Osteocyte (in vitro differentiated cells): Measurements from ENCODE around the gene PRDM12. TPM values are rescaled to one million over a fixed set of nuclear protein-coding genes. Genes with fewer than 3 reads are reported as not detected.

Source experiments
- DNase-seq: peaks from one replicate; pipeline ENCODE4 v3.0.0; 2021; ENCODE audit warnings: mixed read lengths; ENCODE audit not compliant: unreplicated experiment; ENCODE audit errors: extremely low spot score
- H3K27ac Mint-ChIP-seq: one replicate; pipeline ENCODE4 v1.8.0; 2021; ENCODE audit warnings: mild to moderate bottlenecking, mixed read lengths; ENCODE audit not compliant: unreplicated experiment
- H3K27me3 Mint-ChIP-seq: one replicate; pipeline ENCODE4 v1.8.0; 2021; ENCODE audit warnings: mixed read lengths; ENCODE audit not compliant: unreplicated experiment
- H3K36me3 Mint-ChIP-seq: one replicate; pipeline ENCODE4 v1.8.0; 2021; ENCODE audit warnings: mixed read lengths; ENCODE audit not compliant: unreplicated experiment
- H3K4me1 Mint-ChIP-seq: one replicate; pipeline ENCODE4 v1.8.0; 2021; ENCODE audit warnings: mixed read lengths; ENCODE audit not compliant: unreplicated experiment
- H3K4me3 Mint-ChIP-seq: one replicate; pipeline ENCODE4 v1.8.0; 2021; ENCODE audit warnings: mild to moderate bottlenecking, moderate library complexity, mixed read lengths; ENCODE audit not compliant: unreplicated experiment
- H3K9me3 Mint-ChIP-seq: one replicate; pipeline ENCODE4 v1.8.0; 2021; ENCODE audit warnings: mixed read lengths; ENCODE audit not compliant: unreplicated experiment
- total RNA-seq: library from RNA; stranded (reverse); gene quantifications from 2 replicates; pipeline ENCODE4 v1.2.1, GENCODE V29; 2021
- TF ChIP-seq, protein P1 (sequence below): fragments of 200-600 bp; sonication (generic); IDR thresholded peaks from 2 replicates; pipeline ENCODE4 v1.5.0; 2021; ENCODE audit warnings: antibody characterized with exemption, mild to moderate bottlenecking, moderate library complexity

The PRDM12 gene
- total RNA-seq, 1 donor from 2014 or later: not detected

DNA sequence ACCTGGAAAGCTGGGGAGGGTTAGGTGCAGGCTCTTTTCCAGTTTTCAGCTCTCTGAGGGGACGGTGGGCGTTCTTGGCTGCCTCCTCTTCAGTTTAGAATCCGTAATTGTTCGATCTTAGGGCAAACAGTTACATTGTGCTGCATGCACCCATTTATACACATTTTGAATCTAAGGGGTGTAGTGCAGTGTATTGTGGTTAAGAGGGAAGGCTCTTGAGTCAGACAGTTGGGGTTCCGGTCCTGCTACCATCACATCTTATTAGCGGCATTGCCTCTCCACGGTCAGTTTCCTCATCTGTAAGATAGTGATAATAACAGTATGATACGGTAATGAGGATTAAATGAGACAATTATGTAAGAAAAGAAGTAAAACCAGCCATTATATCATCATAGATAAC lies 29.8 kb downstream of the PRDM12 start:
- DNase-seq: no peak
- H3K36me3 Mint-ChIP-seq: peaks cover 25% of the 10 kb centered on the region
- TF ChIP-seq, protein P1, sequence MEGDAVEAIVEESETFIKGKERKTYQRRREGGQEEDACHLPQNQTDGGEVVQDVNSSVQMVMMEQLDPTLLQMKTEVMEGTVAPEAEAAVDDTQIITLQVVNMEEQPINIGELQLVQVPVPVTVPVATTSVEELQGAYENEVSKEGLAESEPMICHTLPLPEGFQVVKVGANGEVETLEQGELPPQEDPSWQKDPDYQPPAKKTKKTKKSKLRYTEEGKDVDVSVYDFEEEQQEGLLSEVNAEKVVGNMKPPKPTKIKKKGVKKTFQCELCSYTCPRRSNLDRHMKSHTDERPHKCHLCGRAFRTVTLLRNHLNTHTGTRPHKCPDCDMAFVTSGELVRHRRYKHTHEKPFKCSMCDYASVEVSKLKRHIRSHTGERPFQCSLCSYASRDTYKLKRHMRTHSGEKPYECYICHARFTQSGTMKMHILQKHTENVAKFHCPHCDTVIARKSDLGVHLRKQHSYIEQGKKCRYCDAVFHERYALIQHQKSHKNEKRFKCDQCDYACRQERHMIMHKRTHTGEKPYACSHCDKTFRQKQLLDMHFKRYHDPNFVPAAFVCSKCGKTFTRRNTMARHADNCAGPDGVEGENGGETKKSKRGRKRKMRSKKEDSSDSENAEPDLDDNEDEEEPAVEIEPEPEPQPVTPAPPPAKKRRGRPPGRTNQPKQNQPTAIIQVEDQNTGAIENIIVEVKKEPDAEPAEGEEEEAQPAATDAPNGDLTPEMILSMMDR: no peak
- peak overlapping the region; percentile 82 for H3K27ac Mint-ChIP-seq
- no peaks in the 10 kb centered on the region for H3K27me3 Mint-ChIP-seq
- peaks cover 43% of the 10 kb centered on the region for H3K4me1 Mint-ChIP-seq
- no peaks in the 10 kb centered on the region for H3K9me3 Mint-ChIP-seq
- H3K4me3 Mint-ChIP-seq: peak overlapping the region; percentile 93

DNA sequence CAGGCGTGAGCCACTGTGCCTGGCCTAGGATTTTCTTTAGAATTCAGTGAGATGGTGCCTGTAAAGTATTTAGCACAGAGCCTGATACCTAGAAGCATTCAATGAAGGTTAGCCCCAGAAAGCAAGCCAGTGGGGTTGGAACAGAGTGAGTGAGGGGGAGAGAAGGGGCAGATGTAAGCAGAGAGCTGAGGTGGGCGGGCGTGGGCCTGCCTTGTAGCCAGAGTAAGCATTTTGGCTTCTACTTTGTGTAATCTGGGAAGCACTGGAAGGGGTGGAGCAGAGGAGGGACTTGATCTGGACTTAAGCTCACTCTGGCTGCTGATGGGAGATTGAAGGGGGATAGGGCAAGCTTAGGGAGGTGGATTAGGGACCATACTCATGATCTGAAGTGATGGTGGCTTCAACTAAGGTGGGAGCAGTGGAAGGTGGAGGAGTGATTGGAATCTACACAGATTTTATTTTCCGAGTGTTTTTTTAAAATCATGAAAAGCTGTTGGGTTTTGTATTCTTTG lies 31.8 kb downstream of the PRDM12 start:
- H3K4me1 Mint-ChIP-seq: peaks cover 38% of the 10 kb centered on the region
- H3K36me3 Mint-ChIP-seq: peaks cover 31% of the 10 kb centered on the region
- no peaks in the 10 kb centered on the region for H3K9me3 Mint-ChIP-seq
- TF ChIP-seq, protein P1: no peak
- no peak overlapping the region for H3K27ac Mint-ChIP-seq
- no peaks in the 10 kb centered on the region for H3K27me3 Mint-ChIP-seq
- no peak for DNase-seq
- H3K4me3 Mint-ChIP-seq: no peak overlapping the region

DNA sequence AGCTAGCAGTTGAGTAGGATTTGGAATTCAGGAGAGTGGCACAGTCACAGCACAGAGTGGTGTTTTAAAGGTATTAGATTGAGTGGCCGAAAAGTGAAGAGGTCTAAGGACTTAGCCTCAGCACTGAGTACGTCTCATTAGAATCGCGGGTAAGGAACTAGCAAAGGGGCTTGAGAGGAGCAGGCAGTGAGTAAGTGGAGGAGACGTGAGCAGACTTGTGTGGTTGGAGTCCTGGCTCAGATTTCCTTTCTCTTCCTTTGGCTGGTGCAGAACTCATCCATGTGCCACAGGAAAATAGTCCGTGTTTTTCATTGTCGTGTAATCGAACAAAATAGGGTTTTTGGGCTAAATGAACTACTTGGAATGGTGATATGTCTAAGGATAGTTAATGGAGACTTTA lies 32.6 kb downstream of the PRDM12 start:
- TF ChIP-seq, protein P1: no peak
- Mint-ChIP-seq H3K36me3 (peaks cover 35% of the 10 kb centered on the region), H3K27ac (no peak overlapping the region), H3K4me1 (peaks cover 44% of the 10 kb centered on the region), H3K27me3 (no peaks in the 10 kb centered on the region), H3K9me3 (no peaks in the 10 kb centered on the region), H3K4me3 (no peak overlapping the region)
- no peak for DNase-seq

DNA sequence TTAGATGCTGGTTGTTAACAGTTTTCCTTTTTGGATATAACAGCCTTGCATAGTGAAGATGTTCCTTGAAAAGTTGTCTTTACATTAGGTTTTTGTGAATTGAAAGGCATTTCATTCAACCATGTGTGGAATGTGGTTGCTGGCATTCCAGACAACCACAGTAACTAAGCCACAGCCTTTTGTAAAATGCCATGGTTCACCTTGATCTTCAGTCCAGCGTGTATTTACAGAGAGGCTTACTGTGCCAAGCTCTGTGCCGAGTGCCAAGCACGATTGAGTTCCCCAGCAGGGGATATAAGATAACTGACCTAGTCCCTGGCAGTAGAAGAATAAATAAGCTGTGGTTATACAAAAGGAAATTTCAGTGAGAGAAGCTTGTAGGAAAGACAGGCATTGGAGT lies 34.1 kb downstream of the PRDM12 start:
- no peaks in the 10 kb centered on the region for H3K27me3 Mint-ChIP-seq
- no peak overlapping the region for H3K27ac Mint-ChIP-seq
- H3K4me3 Mint-ChIP-seq: no peak overlapping the region
- no peak for DNase-seq
- H3K4me1 Mint-ChIP-seq: peaks cover 39% of the 10 kb centered on the region
- peaks cover 45% of the 10 kb centered on the region for H3K36me3 Mint-ChIP-seq
- no peaks in the 10 kb centered on the region for H3K9me3 Mint-ChIP-seq
- TF ChIP-seq, protein P1: no peak

DNA sequence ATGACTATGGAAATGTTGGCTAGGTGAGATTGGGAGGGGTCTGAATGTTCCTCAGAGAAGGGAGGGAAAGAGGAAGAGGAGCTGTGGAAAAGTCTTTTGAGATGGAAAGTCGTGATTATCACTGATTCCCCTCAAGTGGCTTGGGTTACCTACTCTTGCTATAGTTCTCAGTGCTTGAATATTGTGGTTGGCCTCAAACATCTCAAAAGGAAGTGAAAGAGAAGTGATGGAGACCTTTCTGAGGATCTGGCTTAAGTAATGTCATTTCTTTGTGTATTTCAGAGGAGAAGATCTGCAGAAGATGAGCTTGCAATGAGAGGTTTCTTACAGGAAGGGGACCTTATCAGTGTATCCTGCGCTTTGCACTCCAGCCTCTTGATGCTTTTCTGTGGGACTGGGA lies 34.7 kb downstream of the PRDM12 start:
- Mint-ChIP-seq H3K9me3 (no peaks in the 10 kb centered on the region), H3K27me3 (no peaks in the 10 kb centered on the region), H3K27ac (peak overlapping the region; percentile 23), H3K4me1 (peaks cover 39% of the 10 kb centered on the region), H3K4me3 (no peak overlapping the region), H3K36me3 (peaks cover 47% of the 10 kb centered on the region)
- TF ChIP-seq, protein P1: no peak
- DNase-seq: no peak
